Measurements from ENCODE around the gene ICE1. TPM values are rescaled to one million over a fixed set of nuclear protein-coding genes. Genes with fewer than 3 reads are reported as not detected.

The ICE1 gene
- total RNA-seq, 4 donors from 2014 or later = 8.1 to 27.1 (median 17.5) TPM

DNA sequence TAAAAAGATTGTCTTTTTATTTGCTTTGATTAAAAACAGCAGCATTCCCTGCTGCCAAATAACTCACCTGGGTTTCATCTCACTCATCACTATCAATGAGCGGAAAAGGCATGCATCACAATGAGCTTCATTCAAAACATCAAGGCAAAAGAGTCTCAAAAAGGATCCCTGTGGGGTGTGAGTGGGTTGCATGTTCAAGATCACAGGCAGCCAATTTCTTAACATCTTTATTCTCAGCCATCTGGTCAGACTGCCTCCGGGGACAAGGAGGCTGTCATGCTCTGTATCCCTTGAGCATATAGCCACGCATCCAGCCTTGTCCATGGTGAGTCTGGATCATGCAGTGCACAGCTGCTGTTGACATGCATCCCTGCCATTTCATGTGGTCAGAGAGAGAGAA lies 117.1 kb downstream of the ICE1 start:
- no peak overlapping the region for H3K4me3 ChIP-seq
- intact Hi-C loops (cut with DNase I) = no loop called here
- H3K36me3 ChIP-seq = no peaks in the 10 kb centered on the region
- TF ChIP-seq, protein P1, sequence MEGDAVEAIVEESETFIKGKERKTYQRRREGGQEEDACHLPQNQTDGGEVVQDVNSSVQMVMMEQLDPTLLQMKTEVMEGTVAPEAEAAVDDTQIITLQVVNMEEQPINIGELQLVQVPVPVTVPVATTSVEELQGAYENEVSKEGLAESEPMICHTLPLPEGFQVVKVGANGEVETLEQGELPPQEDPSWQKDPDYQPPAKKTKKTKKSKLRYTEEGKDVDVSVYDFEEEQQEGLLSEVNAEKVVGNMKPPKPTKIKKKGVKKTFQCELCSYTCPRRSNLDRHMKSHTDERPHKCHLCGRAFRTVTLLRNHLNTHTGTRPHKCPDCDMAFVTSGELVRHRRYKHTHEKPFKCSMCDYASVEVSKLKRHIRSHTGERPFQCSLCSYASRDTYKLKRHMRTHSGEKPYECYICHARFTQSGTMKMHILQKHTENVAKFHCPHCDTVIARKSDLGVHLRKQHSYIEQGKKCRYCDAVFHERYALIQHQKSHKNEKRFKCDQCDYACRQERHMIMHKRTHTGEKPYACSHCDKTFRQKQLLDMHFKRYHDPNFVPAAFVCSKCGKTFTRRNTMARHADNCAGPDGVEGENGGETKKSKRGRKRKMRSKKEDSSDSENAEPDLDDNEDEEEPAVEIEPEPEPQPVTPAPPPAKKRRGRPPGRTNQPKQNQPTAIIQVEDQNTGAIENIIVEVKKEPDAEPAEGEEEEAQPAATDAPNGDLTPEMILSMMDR (IDR thresholded peaks at IDR 0.05) = no peak
- no peak for DNase-seq
- H3K27ac ChIP-seq = no peak overlapping the region
- H3K9me3 ChIP-seq = no peaks in the 10 kb centered on the region
- H3K4me1 ChIP-seq = no peaks in the 10 kb centered on the region
- 35 to 59% methylated on average over 2 to 3 of the region's 3 CpGs for WGBS, 2 donors
- H3K27me3 ChIP-seq = no peaks in the 10 kb centered on the region

All from esophagus squamous epithelium (tissue), 5 donors.